CD14-positive monocyte (primary cell): Measurements from ENCODE around the gene FBXL17. TPM values are rescaled to one million over a fixed set of nuclear protein-coding genes. Genes with fewer than 3 reads are reported as not detected.

Experiments used
- DNase-seq, 3 donors: peaks; one replicate each; pipeline ENCODE4 v3.0.0-alpha.2; 2011 to 2022
- H2AFZ ChIP-seq: 2 replicates; pipeline ENCODE4 v1.6.0; 2012; ENCODE audit warnings: mild to moderate bottlenecking, low read depth, low read length, inconsistent platforms; ENCODE audit not compliant: insufficient read depth, poor library complexity, severe bottlenecking
- H3K27ac ChIP-seq, 2 donors: 1 replicate in 1 of 2; 2 replicates in 1 of 2; pipeline ENCODE4 v1.5.1; 2012 to 2013; ENCODE audit warnings: low read length in 2 of 2, control low read depth in 1 of 2, inconsistent platforms in 1 of 2, low read depth in 1 of 2, mild to moderate bottlenecking in 1 of 2
- H3K27me3 ChIP-seq, 2 donors: one replicate each; pipeline versions ENCODE4 v1.6.0 to v1.6.1; 2011 to 2013; ENCODE audit warnings: low read length in 2 of 2; ENCODE audit not compliant: control insufficient read depth in 2 of 2, insufficient read depth in 2 of 2
- H3K36me3 ChIP-seq, 2 donors: replicated peaks in 1 of 2; 1 replicate in 1 of 2; 2 replicates in 1 of 2; pipeline versions ENCODE4 v1.5.1 to v1.6.1; 2012 to 2013; ENCODE audit warnings: low read length in 2 of 2, control low read depth in 1 of 2, inconsistent platforms in 1 of 2, mild to moderate bottlenecking in 1 of 2; ENCODE audit not compliant: insufficient read depth in 2 of 2, control insufficient read depth in 1 of 2
- H3K4me1 ChIP-seq, 2 donors: 1 replicate in 1 of 2; 2 replicates in 1 of 2; pipeline versions ENCODE4 v1.5.1 to v1.6.1; 2012 to 2013; ENCODE audit warnings: low read length in 2 of 2, control low read depth in 1 of 2, inconsistent platforms in 1 of 2, mild to moderate bottlenecking in 1 of 2, moderate library complexity in 1 of 2; ENCODE audit not compliant: insufficient read depth in 2 of 2, control insufficient read depth in 1 of 2
- H3K4me2 ChIP-seq: replicated peaks from 2 replicates; pipeline ENCODE3; 2012; ENCODE audit warnings: low read length, moderate library complexity, mild to moderate bottlenecking; ENCODE audit not compliant: poor library complexity, severe bottlenecking; ENCODE audit errors: extremely low read depth
- H3K4me3 ChIP-seq, 3 experiments: fragments of 200-600 bp in 1 of 3; sonication (generic) in 1 of 3; replicated peaks in 1 of 3; 1 replicate in 2 of 3; 2 replicates in 1 of 3; pipeline ENCODE4 v1.5.1; 2011 to 2013; ENCODE audit warnings: low read length in 3 of 3, mild to moderate bottlenecking in 3 of 3, control low read depth in 2 of 3, low read depth in 2 of 3, inconsistent platforms in 1 of 3, moderate library complexity in 1 of 3
- H3K79me2 ChIP-seq: 2 replicates; pipeline ENCODE4 v1.6.0; 2012; ENCODE audit warnings: mild to moderate bottlenecking, control low read depth, inconsistent platforms, low read length, moderate library complexity; ENCODE audit not compliant: insufficient read depth
- H3K9ac ChIP-seq: 2 replicates; pipeline ENCODE4 v1.6.0; 2017; ENCODE audit warnings: low read length, mild to moderate bottlenecking; ENCODE audit not compliant: insufficient read depth, poor library complexity, severe bottlenecking
- H3K9me3 ChIP-seq, 2 donors: replicated peaks in 1 of 2; 1 replicate in 1 of 2; 2 replicates in 1 of 2; pipeline versions ENCODE4 v1.5.1 to v1.6.1; 2012 to 2013; ENCODE audit warnings: low read length in 2 of 2, control low read depth in 1 of 2; ENCODE audit not compliant: control insufficient read depth in 1 of 2, insufficient read depth in 1 of 2
- H4K20me1 ChIP-seq: 2 replicates; pipeline ENCODE4 v1.6.0; 2012; ENCODE audit warnings: mild to moderate bottlenecking, low read length, control low read depth, moderate library complexity; ENCODE audit not compliant: insufficient read depth
- H3K27ac Mint-ChIP-seq, 7 donors: one replicate each; pipeline ENCODE4 v1.8.0; 2020; ENCODE audit warnings: mild to moderate bottlenecking in 7 of 7, mixed read lengths in 7 of 7, moderate library complexity in 6 of 7, inconsistent platforms in 2 of 7
- H3K27me3 Mint-ChIP-seq, 3 donors: one replicate each; pipeline ENCODE4 v1.8.0; 2021 to 2022; ENCODE audit warnings: low read depth in 3 of 3, mild to moderate bottlenecking in 3 of 3, mixed read lengths in 3 of 3, moderate library complexity in 3 of 3, inconsistent platforms in 1 of 3
- H3K36me3 Mint-ChIP-seq, 2 donors: one replicate each; pipeline ENCODE4 v1.8.0; 2020; ENCODE audit warnings: mixed read lengths in 2 of 2, inconsistent platforms in 1 of 2, mild to moderate bottlenecking in 1 of 2
- H3K4me1 Mint-ChIP-seq: one replicate; pipeline ENCODE4 v1.8.0; 2020; ENCODE audit warnings: mild to moderate bottlenecking, mixed read lengths
- H3K4me3 Mint-ChIP-seq, 2 donors: one replicate each; pipeline ENCODE4 v1.8.0; 2020; ENCODE audit warnings: mild to moderate bottlenecking in 2 of 2, mixed read lengths in 2 of 2, moderate library complexity in 1 of 2
- H3K9me3 Mint-ChIP-seq, 7 donors: one replicate each; pipeline ENCODE4 v1.8.0; 2020 to 2022; ENCODE audit warnings: mixed read lengths in 7 of 7, mild to moderate bottlenecking in 6 of 7, moderate library complexity in 6 of 7, inconsistent platforms in 2 of 7
- CTCF ChIP-seq: fragments of 200-600 bp; IDR thresholded peaks from one replicate; pipeline ENCODE4 v1.8.0; 2022; ENCODE audit warnings: antibody characterized with exemption, mild to moderate bottlenecking
- WGBS: methylation state at CpG from one replicate; pipeline ENCODE4 v1.1.5; 2013; ENCODE audit warnings: missing lambda C conversion rate; ENCODE audit not compliant: insufficient coverage; 5-methylcytosine and 5-hydroxymethylcytosine counted together
- intact Hi-C, 2 donors: fragments of 100-400 bp; cut with micrococcal nuclease; formaldehyde crosslinking; loops; one replicate each; pipeline versions ENCODE4 v1.15.0 to v1.15.1; 2023
- polyA plus RNA-seq, 3 donors: library from polyadenylated mRNA; depleted of rRNA in 1 of 3; unstranded in 2 of 3; stranded (reverse) in 1 of 3; fragments of 300-500 nt in 2 of 3; fragments of >200 nt in 1 of 3; fragmentation: Illumina TruSeq in 2 of 3; gene quantifications; 1 replicate in 2 of 3; 2 replicates in 1 of 3; pipeline ENCODE4 v1.2.3, GENCODE V29; 2012 to 2021

Gene FBXL17
- polyA plus RNA-seq, 3 donors = 1.5 to 6.6 (median 2.0) TPM

- no CpG with 5 or more reads among the region's 2 CpGs for WGBS
- Histone ChIP-seq H3K36me3 (peaks cover 7 to 42% of the 10 kb centered on the region in 2 donors), H3K4me1 (no peaks in the 10 kb centered on the region), H4K20me1 (no peaks in the 10 kb centered on the region), H3K9me3 (no peaks in the 10 kb centered on the region), H2AFZ (no peak overlapping the region), H3K27ac (no peak overlapping the region), H3K9ac (no peak overlapping the region), H3K4me3 (no peak overlapping the region), H3K79me2 (no peaks in the 10 kb centered on the region), H3K4me2 (no peak overlapping the region), H3K27me3 (no peaks in the 10 kb centered on the region)
- no peak for DNase-seq
- H3K4me3 Mint-ChIP-seq = no peak overlapping the region
- intact Hi-C loops = no loop called here
- no peak for TF ChIP-seq CTCF
- no peaks in the 10 kb centered on the region for H3K4me1 Mint-ChIP-seq
- H3K27me3 Mint-ChIP-seq = no peaks in the 10 kb centered on the region
- H3K27ac Mint-ChIP-seq = no peak overlapping the region
- H3K9me3 Mint-ChIP-seq = no peaks in the 10 kb centered on the region
- H3K36me3 Mint-ChIP-seq = peaks cover 29 to 32% of the 10 kb centered on the region in 2 donors
Measured at GRCh38 chr5:108361771-108362170, 20.1 kb downstream of the FBXL17 start.

- no peak overlapping the region for H2AFZ ChIP-seq
- no peaks in the 10 kb centered on the region for H3K27me3 Mint-ChIP-seq
- H3K4me2 ChIP-seq = no peak overlapping the region
- no peak for DNase-seq
- intact Hi-C loops = no loop called here
- no peak overlapping the region for H3K27ac ChIP-seq
- H3K27me3 ChIP-seq = no peaks in the 10 kb centered on the region
- no peak overlapping the region for H3K4me3 Mint-ChIP-seq
- H3K4me3 ChIP-seq = no peak overlapping the region
- H3K36me3 ChIP-seq = peaks cover 4 to 37% of the 10 kb centered on the region in 2 donors
- no peaks in the 10 kb centered on the region for H3K9me3 Mint-ChIP-seq
- H3K4me1 ChIP-seq = no peaks in the 10 kb centered on the region
- no peaks in the 10 kb centered on the region for H3K4me1 Mint-ChIP-seq
- H4K20me1 ChIP-seq = no peaks in the 10 kb centered on the region
- H3K27ac Mint-ChIP-seq = no peak overlapping the region
- H3K36me3 Mint-ChIP-seq = peaks cover 27 to 33% of the 10 kb centered on the region in 2 donors
- no peaks in the 10 kb centered on the region for H3K79me2 ChIP-seq
- TF ChIP-seq CTCF = no peak
- no peaks in the 10 kb centered on the region for H3K9me3 ChIP-seq
- no peak overlapping the region for H3K9ac ChIP-seq
- WGBS = 94% methylated on average over 2 of the region's 3 CpGs
Measured at GRCh38 chr5:108361239-108361638, 20.7 kb downstream of the FBXL17 start.
